Measurements from ENCODE around the gene OR8A1. TPM values are rescaled to one million over a fixed set of nuclear protein-coding genes. Genes with fewer than 3 reads are reported as not detected.
"Not testable (repeated sequence)": the region's sequence is repeated elsewhere in the genome, so short reads cannot be mapped to it uniquely, and the experiment has no call there.

OR8A1 gene
- total and polyA plus RNA-seq, 2 donors: under 0.01 TPM; not detected in 1

- not testable (repeated sequence) for H3K4me3 ChIP-seq (ENCODE audit: low read length in 2 of 2); DNase-seq (ENCODE audit: low read depth in 6 of 9, low spot score in 9 of 9)
- 95% methylated on average over 3 of the region's 3 CpGs for WGBS
Measured at GRCh38 chr11:124602723-124603122, 32.9 kb downstream of the OR8A1 start.

GRCh38 chr11:124605719-124606118 is 35.9 kb downstream of the OR8A1 start:
- Histone ChIP-seq H3K27me3 (ENCODE audit: control insufficient read depth in 2 of 2, insufficient read depth in 1 of 2, low read length in 1 of 2) (no peaks in the 10 kb centered on the region), H3K27ac (ENCODE audit: low read depth in 1 of 2, low read length in 1 of 2) (no peak overlapping the region), H3K4me1 (ENCODE audit: control insufficient read depth in 2 of 2, insufficient read depth in 2 of 2, low read length in 2 of 2) (no peaks in the 10 kb centered on the region), H3K36me3 (ENCODE audit: control insufficient read depth in 2 of 2, insufficient read depth in 2 of 2, low read length in 1 of 2) (no peaks in the 10 kb centered on the region), H3K4me3 (ENCODE audit: low read length in 2 of 2) (no peak overlapping the region), H3K9me3 (ENCODE audit: control insufficient read depth in 2 of 2, insufficient read depth in 1 of 2, low read length in 1 of 2) (no peaks in the 10 kb centered on the region)
- DNase-seq (ENCODE audit: low read depth in 6 of 9, low spot score in 9 of 9): peak in 1 of 9 donors; percentile 16
- WGBS: 70% methylated on average over 3 of the region's 3 CpGs

More at GRCh38 chr11:124602723-124603122, 32.9 kb downstream of the OR8A1 start:
- H3K36me3 ChIP-seq (ENCODE audit: control insufficient read depth in 2 of 2, insufficient read depth in 2 of 2, low read length in 1 of 2); H3K9me3 ChIP-seq (ENCODE audit: control insufficient read depth in 2 of 2, insufficient read depth in 1 of 2, low read length in 1 of 2); H3K27ac ChIP-seq (ENCODE audit: low read depth in 1 of 2, low read length in 1 of 2); H3K4me1 ChIP-seq (ENCODE audit: control insufficient read depth in 2 of 2, insufficient read depth in 2 of 2, low read length in 2 of 2); H3K27me3 ChIP-seq (ENCODE audit: control insufficient read depth in 2 of 2, insufficient read depth in 1 of 2, low read length in 1 of 2): not testable (repeated sequence)

- Histone ChIP-seq H3K4me1 (ENCODE audit: control insufficient read depth in 2 of 2, insufficient read depth in 2 of 2, low read length in 2 of 2) (peaks cover 0 to 8% of the 10 kb centered on the region in 2 donors), H3K4me3 (ENCODE audit: low read length in 2 of 2) (no peak overlapping the region), H3K27me3 (ENCODE audit: control insufficient read depth in 2 of 2, insufficient read depth in 1 of 2, low read length in 1 of 2) (no peaks in the 10 kb centered on the region), H3K36me3 (ENCODE audit: control insufficient read depth in 2 of 2, insufficient read depth in 2 of 2, low read length in 1 of 2) (no peaks in the 10 kb centered on the region), H3K27ac (ENCODE audit: low read depth in 1 of 2, low read length in 1 of 2) (no peak overlapping the region), H3K9me3 (ENCODE audit: control insufficient read depth in 2 of 2, insufficient read depth in 1 of 2, low read length in 1 of 2) (no peaks in the 10 kb centered on the region)
- DNase-seq (ENCODE audit: low read depth in 6 of 9, low spot score in 9 of 9): no peak
Measured at GRCh38 chr11:124608147-124608546, 38.4 kb downstream of the OR8A1 start.

GRCh38 chr11:124610295-124610694 is 40.5 kb downstream of the OR8A1 start:
- Histone ChIP-seq H3K9me3 (ENCODE audit: control insufficient read depth in 2 of 2, insufficient read depth in 1 of 2, low read length in 1 of 2) (no peaks in the 10 kb centered on the region), H3K4me3 (ENCODE audit: low read length in 2 of 2) (no peak overlapping the region), H3K27ac (ENCODE audit: low read depth in 1 of 2, low read length in 1 of 2) (no peak overlapping the region), H3K27me3 (ENCODE audit: control insufficient read depth in 2 of 2, insufficient read depth in 1 of 2, low read length in 1 of 2) (no peaks in the 10 kb centered on the region), H3K36me3 (ENCODE audit: control insufficient read depth in 2 of 2, insufficient read depth in 2 of 2, low read length in 1 of 2) (no peaks in the 10 kb centered on the region), H3K4me1 (ENCODE audit: control insufficient read depth in 2 of 2, insufficient read depth in 2 of 2, low read length in 2 of 2) (peaks cover 0 to 8% of the 10 kb centered on the region in 2 donors)
- 96% methylated on average over 2 of the region's 2 CpGs for WGBS
- no peak for DNase-seq (ENCODE audit: low read depth in 6 of 9, low spot score in 9 of 9)

- no peak within 1 kb of the TSS for H3K4me3 ChIP-seq (ENCODE audit: low read length in 2 of 2)
- peaks cover 0 to 8% of the 10 kb centered on the region in 2 donors for H3K4me1 ChIP-seq (ENCODE audit: control insufficient read depth in 2 of 2, insufficient read depth in 2 of 2, low read length in 2 of 2)
- H3K36me3 ChIP-seq (ENCODE audit: control insufficient read depth in 2 of 2, insufficient read depth in 2 of 2, low read length in 1 of 2): no peaks in the 10 kb centered on the region
- no peaks in the 10 kb centered on the region for H3K27me3 ChIP-seq (ENCODE audit: control insufficient read depth in 2 of 2, insufficient read depth in 1 of 2, low read length in 1 of 2)
- 94% methylated on average over 5 of the region's 5 CpGs for WGBS
- no peak within 1 kb of the TSS for H3K27ac ChIP-seq (ENCODE audit: low read depth in 1 of 2, low read length in 1 of 2)
- DNase-seq (ENCODE audit: low read depth in 6 of 9, low spot score in 9 of 9): no peak
- no peaks in the 10 kb centered on the region for H3K9me3 ChIP-seq (ENCODE audit: control insufficient read depth in 2 of 2, insufficient read depth in 1 of 2, low read length in 1 of 2)
Measured at GRCh38 chr11:124611064-124611463, 41.3 kb downstream of the OR8A1 start, which contains the start of gene PANX3. Gene PANX3, plus strand, starts transcription at chr11:124611428. Its CDS starts 129 bp downstream, at chr11:124611557.

GRCh38 chr11:124612045-124612444 is 42.2 kb downstream of the OR8A1 start:
- Histone ChIP-seq H3K9me3 (ENCODE audit: control insufficient read depth in 2 of 2, insufficient read depth in 1 of 2, low read length in 1 of 2) (no peaks in the 10 kb centered on the region), H3K27me3 (ENCODE audit: control insufficient read depth in 2 of 2, insufficient read depth in 1 of 2, low read length in 1 of 2) (no peaks in the 10 kb centered on the region), H3K4me1 (ENCODE audit: control insufficient read depth in 2 of 2, insufficient read depth in 2 of 2, low read length in 2 of 2) (peaks cover 0 to 8% of the 10 kb centered on the region in 2 donors), H3K4me3 (ENCODE audit: low read length in 2 of 2) (no peak overlapping the region), H3K36me3 (ENCODE audit: control insufficient read depth in 2 of 2, insufficient read depth in 2 of 2, low read length in 1 of 2) (no peaks in the 10 kb centered on the region), H3K27ac (ENCODE audit: low read depth in 1 of 2, low read length in 1 of 2) (no peak overlapping the region)
- whole genome bisulfite sequencing: 13% methylated on average over 3 of the region's 3 CpGs
- DNase-seq (ENCODE audit: low read depth in 6 of 9, low spot score in 9 of 9): peak in 3 of 9 donors; percentile 18 to 56 (median 28)

- DNase-seq (ENCODE audit: low read depth in 6 of 9, low spot score in 9 of 9): no peak
- Histone ChIP-seq H3K9me3 (ENCODE audit: control insufficient read depth in 2 of 2, insufficient read depth in 1 of 2, low read length in 1 of 2) (no peaks in the 10 kb centered on the region), H3K27ac (ENCODE audit: low read depth in 1 of 2, low read length in 1 of 2) (no peak overlapping the region), H3K27me3 (ENCODE audit: control insufficient read depth in 2 of 2, insufficient read depth in 1 of 2, low read length in 1 of 2) (no peaks in the 10 kb centered on the region), H3K36me3 (ENCODE audit: control insufficient read depth in 2 of 2, insufficient read depth in 2 of 2, low read length in 1 of 2) (no peaks in the 10 kb centered on the region), H3K4me3 (ENCODE audit: low read length in 2 of 2) (no peak overlapping the region), H3K4me1 (ENCODE audit: control insufficient read depth in 2 of 2, insufficient read depth in 2 of 2, low read length in 2 of 2) (peaks cover 0 to 8% of the 10 kb centered on the region in 2 donors)
- 92% methylated on average over 10 of the region's 10 CpGs for WGBS
Measured at GRCh38 chr11:124612567-124613246, 42.9 kb downstream of the OR8A1 start.

GRCh38 chr11:124618863-124619262 is 49.1 kb downstream of the OR8A1 start:
- Histone ChIP-seq H3K4me3 (ENCODE audit: low read length in 2 of 2) (no peak overlapping the region), H3K4me1 (ENCODE audit: control insufficient read depth in 2 of 2, insufficient read depth in 2 of 2, low read length in 2 of 2) (peaks cover 3 to 8% of the 10 kb centered on the region in 2 donors), H3K36me3 (ENCODE audit: control insufficient read depth in 2 of 2, insufficient read depth in 2 of 2, low read length in 1 of 2) (no peaks in the 10 kb centered on the region), H3K27ac (ENCODE audit: low read depth in 1 of 2, low read length in 1 of 2) (no peak overlapping the region), H3K9me3 (ENCODE audit: control insufficient read depth in 2 of 2, insufficient read depth in 1 of 2, low read length in 1 of 2) (no peaks in the 10 kb centered on the region), H3K27me3 (ENCODE audit: control insufficient read depth in 2 of 2, insufficient read depth in 1 of 2, low read length in 1 of 2) (no peaks in the 10 kb centered on the region)
- WGBS: 96% methylated on average over 5 of the region's 5 CpGs
- no peak for DNase-seq (ENCODE audit: low read depth in 6 of 9, low spot score in 9 of 9)
